HG03378 (cell line): ENCODE data around the gene FZR1.

ENCODE experiments used
- ATAC-seq: cut with Tn5 transposase; IDR thresholded peaks from one replicate; pipeline ENCODE4 v1.9.1; 2021; ENCODE audit warnings: mild to moderate bottlenecking, moderate library complexity; ENCODE audit not compliant: unreplicated experiment

The FZR1 gene

GRCh38 chr19:3543150-3544057 lies 37.3 kb downstream of the FZR1 start:
- ATAC-seq: no peak

GRCh38 chr19:3544058-3544376 lies 37.9 kb downstream of the FZR1 start:
- no peak for ATAC-seq

GRCh38 chr19:3544742-3545668 lies 38.9 kb downstream of the FZR1 start:
- no peak for ATAC-seq

- no peak for ATAC-seq
Observed at GRCh38 chr19:3545669-3546034, 39.5 kb downstream of the FZR1 start.

- ATAC-seq: no peak
Observed at GRCh38 chr19:3546119-3546518, 40.0 kb downstream of the FZR1 start.

GRCh38 chr19:3547301-3547731 lies 41.2 kb downstream of the FZR1 start:
- no peak for ATAC-seq

GRCh38 chr19:3547767-3548282 lies 41.7 kb downstream of the FZR1 start:
- no peak for ATAC-seq

- ATAC-seq: no peak
Observed at GRCh38 chr19:3548606-3549005, 42.5 kb downstream of the FZR1 start.

GRCh38 chr19:3549816-3550215 lies 43.7 kb downstream of the FZR1 start:
- ATAC-seq: no peak

GRCh38 chr19:3550947-3551791 lies 45.1 kb downstream of the FZR1 start:
- no peak for ATAC-seq

GRCh38 chr19:3551792-3552095 lies 45.6 kb downstream of the FZR1 start:
- no peak for ATAC-seq

GRCh38 chr19:3554254-3555083 lies 48.4 kb downstream of the FZR1 start:
- ATAC-seq: no peak

GRCh38 chr19:3555653-3556422 lies 49.7 kb downstream of the FZR1 start:
- no peak for ATAC-seq

- no peak for ATAC-seq
Observed at GRCh38 chr19:3556423-3556977, 50.4 kb downstream of the FZR1 start.

- ATAC-seq: peak; percentile 5
Observed at GRCh38 chr19:3556978-3557460, 50.9 kb downstream of the FZR1 start.

- peak; percentile 71 for ATAC-seq
Observed at GRCh38 chr19:3557461-3558248, 51.5 kb downstream of the FZR1 start, which contains the start of gene MFSD12. Gene MFSD12 (minus strand): TSS chr19:3557586. CDS start chr19:3557403, 183 bp downstream.

- no peak for ATAC-seq
Observed at GRCh38 chr19:3563709-3564524, 57.8 kb downstream of the FZR1 start.
